ENCODE results near the gene CMTM4.
A peak's percentile ranks its signal among the peaks of the same experiment; 100 is the strongest.

- TF ChIP-seq, protein P1, sequence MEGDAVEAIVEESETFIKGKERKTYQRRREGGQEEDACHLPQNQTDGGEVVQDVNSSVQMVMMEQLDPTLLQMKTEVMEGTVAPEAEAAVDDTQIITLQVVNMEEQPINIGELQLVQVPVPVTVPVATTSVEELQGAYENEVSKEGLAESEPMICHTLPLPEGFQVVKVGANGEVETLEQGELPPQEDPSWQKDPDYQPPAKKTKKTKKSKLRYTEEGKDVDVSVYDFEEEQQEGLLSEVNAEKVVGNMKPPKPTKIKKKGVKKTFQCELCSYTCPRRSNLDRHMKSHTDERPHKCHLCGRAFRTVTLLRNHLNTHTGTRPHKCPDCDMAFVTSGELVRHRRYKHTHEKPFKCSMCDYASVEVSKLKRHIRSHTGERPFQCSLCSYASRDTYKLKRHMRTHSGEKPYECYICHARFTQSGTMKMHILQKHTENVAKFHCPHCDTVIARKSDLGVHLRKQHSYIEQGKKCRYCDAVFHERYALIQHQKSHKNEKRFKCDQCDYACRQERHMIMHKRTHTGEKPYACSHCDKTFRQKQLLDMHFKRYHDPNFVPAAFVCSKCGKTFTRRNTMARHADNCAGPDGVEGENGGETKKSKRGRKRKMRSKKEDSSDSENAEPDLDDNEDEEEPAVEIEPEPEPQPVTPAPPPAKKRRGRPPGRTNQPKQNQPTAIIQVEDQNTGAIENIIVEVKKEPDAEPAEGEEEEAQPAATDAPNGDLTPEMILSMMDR (IDR thresholded peaks at IDR 0.05; ENCODE audit: insufficient read depth, low read length, poor library complexity, severe bottlenecking) = peak; percentile 69
- TF ChIP-seq EZH2phosphoT487 (conservative IDR thresholded peaks at IDR 0.05; ENCODE audit: low read length) = no peak
These were observed 92.0 kb downstream of the CMTM4 start, which contains the start of gene CMTM3 for GRCh38 chr16:66604376-66605176.

Data from SU-DHL-6 (cell line).